Suprapubic skin (tissue), 4 donors: Measurements from ENCODE around the gene TEAD1. TPM values are rescaled to one million over a fixed set of nuclear protein-coding genes. Genes with fewer than 3 reads are reported as not detected.

ENCODE experiments used
- DNase-seq, 2 donors: peaks; one replicate each; pipeline ENCODE4 v3.0.0-alpha.2; 2019; ENCODE audit warnings: low spot score in 2 of 2
- H3K27ac ChIP-seq: fragments of 200-600 bp; sonication (generic); one replicate; pipeline ENCODE4 v1.5.1; 2019
- H3K27me3 ChIP-seq: fragments of 200-600 bp; sonication (generic); one replicate; pipeline ENCODE4 v1.5.1; 2019
- H3K36me3 ChIP-seq: fragments of 200-600 bp; sonication (generic); one replicate; pipeline ENCODE4 v1.5.1; 2019
- H3K4me1 ChIP-seq: fragments of 200-600 bp; sonication (generic); one replicate; pipeline ENCODE4 v1.5.1; 2019
- H3K4me3 ChIP-seq: fragments of 200-600 bp; sonication (generic); one replicate; pipeline ENCODE4 v1.5.1; 2019; ENCODE audit warnings: mild to moderate bottlenecking
- H3K9me3 ChIP-seq: fragments of 200-600 bp; sonication (generic); one replicate; pipeline ENCODE4 v1.5.1; 2019
- CTCF ChIP-seq, 2 donors: fragments of 200-600 bp in 1 of 2; fragments of 450-650 bp in 1 of 2; sonication (generic) in 1 of 2; IDR thresholded peaks; one replicate each; pipeline ENCODE4 v1.5.1; 2016 to 2019; ENCODE audit warnings: antibody characterized with exemption in 2 of 2, mild to moderate bottlenecking in 1 of 2, moderate library complexity in 1 of 2
- EP300 ChIP-seq: sonication (generic); formaldehyde crosslinking; IDR thresholded peaks from one replicate; pipeline ENCODE4 v1.6.1; 2017; ENCODE audit warnings: antibody characterized with exemption
- POLR2A ChIP-seq, 2 donors: fragments of 450-650 bp; IDR thresholded peaks; one replicate each; pipeline ENCODE4 v1.6.1; 2017; ENCODE audit warnings: antibody characterized with exemption in 2 of 2, mild to moderate bottlenecking in 2 of 2, moderate library complexity in 2 of 2
- POLR2AphosphoS5 ChIP-seq, 3 donors: sonication (generic); formaldehyde crosslinking; IDR thresholded peaks; one replicate each; pipeline ENCODE4 v1.6.1; 2017; ENCODE audit warnings: antibody characterized with exemption in 3 of 3
- WGBS: methylation state at CpG from one replicate; pipeline ENCODE4 v1.1.5; 2018; 5-methylcytosine and 5-hydroxymethylcytosine counted together
- total RNA-seq, 4 donors: library from RNA; depleted of rRNA; stranded (reverse); fragments of >200 nt; gene quantifications; one replicate each; pipeline ENCODE4 v1.1.0, GENCODE V29; 2016

Gene TEAD1
- total RNA-seq, 4 donors from 2014 or later: 60.3 to 84.8 (median 72.4) TPM

GRCh38 chr11:12741671-12742216, 67.5 kb downstream of the TEAD1 start:
- Histone ChIP-seq H3K27me3 (no peaks in the 10 kb centered on the region), H3K4me3 (no peak overlapping the region), H3K27ac (no peak overlapping the region), H3K36me3 (no peaks in the 10 kb centered on the region), H3K9me3 (no peaks in the 10 kb centered on the region), H3K4me1 (peaks cover 13% of the 10 kb centered on the region)
- TF ChIP-seq CTCF (IDR thresholded peaks at IDR 0.05): no peak
- WGBS: 65% methylated on average over 1 of the region's 1 CpG
- DNase-seq: no peak

- Histone ChIP-seq H3K4me3 (no peak overlapping the region), H3K27ac (no peak overlapping the region), H3K4me1 (peaks cover 7% of the 10 kb centered on the region), H3K27me3 (no peaks in the 10 kb centered on the region), H3K36me3 (no peaks in the 10 kb centered on the region), H3K9me3 (no peaks in the 10 kb centered on the region)
- TF ChIP-seq CTCF (IDR thresholded peaks at IDR 0.05): no peak
- no peak for TF ChIP-seq EP300
- no peak for TF ChIP-seq POLR2A (IDR thresholded peaks at IDR 0.05)
- no peak for TF ChIP-seq POLR2AphosphoS5 (IDR thresholded peaks at IDR 0.05)
- no peak for DNase-seq
- 83% methylated on average over 8 of the region's 8 CpGs for WGBS
Observed at GRCh38 chr11:12743834-12744449, 69.7 kb downstream of the TEAD1 start.

- H3K4me1 ChIP-seq: peaks cover 11% of the 10 kb centered on the region
- H3K4me3 ChIP-seq: no peak overlapping the region
- no peaks in the 10 kb centered on the region for H3K27me3 ChIP-seq
- no peak for DNase-seq
- H3K36me3 ChIP-seq: no peaks in the 10 kb centered on the region
- H3K9me3 ChIP-seq: no peaks in the 10 kb centered on the region
- WGBS: 83% methylated on average over 10 of the region's 10 CpGs
- TF ChIP-seq EP300 (no peak), POLR2AphosphoS5 (IDR thresholded peaks at IDR 0.05) (no peak), POLR2A (IDR thresholded peaks at IDR 0.05) (no peak), CTCF (IDR thresholded peaks at IDR 0.05) (no peak)
- H3K27ac ChIP-seq: no peak overlapping the region
Observed at GRCh38 chr11:12744826-12745502, 70.7 kb downstream of the TEAD1 start.

- H3K27ac ChIP-seq: no peak overlapping the region
- peaks cover 11% of the 10 kb centered on the region for H3K4me1 ChIP-seq
- TF ChIP-seq POLR2AphosphoS5 (IDR thresholded peaks at IDR 0.05): no peak
- no peak for TF ChIP-seq POLR2A (IDR thresholded peaks at IDR 0.05)
- TF ChIP-seq CTCF (IDR thresholded peaks at IDR 0.05): no peak
- TF ChIP-seq EP300: no peak
- H3K9me3 ChIP-seq: no peaks in the 10 kb centered on the region
- no peak for DNase-seq
- WGBS: 71% methylated on average over 3 of the region's 3 CpGs
- no peaks in the 10 kb centered on the region for H3K36me3 ChIP-seq
- H3K27me3 ChIP-seq: no peaks in the 10 kb centered on the region
- no peak overlapping the region for H3K4me3 ChIP-seq
Observed at GRCh38 chr11:12745787-12746186, 71.6 kb downstream of the TEAD1 start.

- Histone ChIP-seq H3K27ac (no peak overlapping the region), H3K4me1 (peaks cover 16% of the 10 kb centered on the region), H3K27me3 (no peaks in the 10 kb centered on the region), H3K4me3 (no peak overlapping the region), H3K36me3 (no peaks in the 10 kb centered on the region), H3K9me3 (no peaks in the 10 kb centered on the region)
- DNase-seq: no peak
- TF ChIP-seq EP300: no peak
- TF ChIP-seq POLR2A (IDR thresholded peaks at IDR 0.05): no peak
- no peak for TF ChIP-seq POLR2AphosphoS5 (IDR thresholded peaks at IDR 0.05)
- no peak for TF ChIP-seq CTCF (IDR thresholded peaks at IDR 0.05)
- 51% methylated on average over 5 of the region's 6 CpGs for WGBS
Observed at GRCh38 chr11:12746593-12747097, 72.4 kb downstream of the TEAD1 start.
